CD4-positive, alpha-beta T cell treated with Interleukin-17A for 4 hours (primary cell): Measurements from ENCODE around the gene NUMBL.

ENCODE experiments used
- DNase-seq: peaks from one replicate; pipeline ENCODE4 v3.0.0-alpha.2; 2020; ENCODE audit warnings: mixed read lengths

Gene NUMBL

DNA sequence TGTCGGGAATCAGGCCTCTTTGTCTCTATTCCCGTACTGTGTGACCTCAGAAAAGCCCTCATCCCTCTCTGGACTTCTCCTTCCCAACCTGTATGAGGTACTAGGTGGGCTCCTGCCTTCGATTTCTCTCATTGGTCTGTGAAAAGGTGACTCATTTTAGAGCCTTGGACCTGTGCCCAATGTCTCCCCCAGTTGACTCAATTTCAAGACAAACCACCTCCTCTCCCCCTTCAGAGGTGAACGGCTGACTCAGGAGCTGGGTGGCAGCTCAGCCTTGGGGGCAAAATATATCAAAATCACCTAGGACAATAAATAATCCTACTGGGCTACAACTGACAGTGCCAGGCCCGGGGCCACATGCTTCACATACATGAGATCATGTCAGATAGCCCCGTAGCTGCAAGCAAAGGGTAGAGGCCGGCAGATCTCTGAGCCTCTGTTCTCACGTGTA, 25.6 kb upstream of the NUMBL start:
- peak; percentile 89 for DNase-seq

DNA sequence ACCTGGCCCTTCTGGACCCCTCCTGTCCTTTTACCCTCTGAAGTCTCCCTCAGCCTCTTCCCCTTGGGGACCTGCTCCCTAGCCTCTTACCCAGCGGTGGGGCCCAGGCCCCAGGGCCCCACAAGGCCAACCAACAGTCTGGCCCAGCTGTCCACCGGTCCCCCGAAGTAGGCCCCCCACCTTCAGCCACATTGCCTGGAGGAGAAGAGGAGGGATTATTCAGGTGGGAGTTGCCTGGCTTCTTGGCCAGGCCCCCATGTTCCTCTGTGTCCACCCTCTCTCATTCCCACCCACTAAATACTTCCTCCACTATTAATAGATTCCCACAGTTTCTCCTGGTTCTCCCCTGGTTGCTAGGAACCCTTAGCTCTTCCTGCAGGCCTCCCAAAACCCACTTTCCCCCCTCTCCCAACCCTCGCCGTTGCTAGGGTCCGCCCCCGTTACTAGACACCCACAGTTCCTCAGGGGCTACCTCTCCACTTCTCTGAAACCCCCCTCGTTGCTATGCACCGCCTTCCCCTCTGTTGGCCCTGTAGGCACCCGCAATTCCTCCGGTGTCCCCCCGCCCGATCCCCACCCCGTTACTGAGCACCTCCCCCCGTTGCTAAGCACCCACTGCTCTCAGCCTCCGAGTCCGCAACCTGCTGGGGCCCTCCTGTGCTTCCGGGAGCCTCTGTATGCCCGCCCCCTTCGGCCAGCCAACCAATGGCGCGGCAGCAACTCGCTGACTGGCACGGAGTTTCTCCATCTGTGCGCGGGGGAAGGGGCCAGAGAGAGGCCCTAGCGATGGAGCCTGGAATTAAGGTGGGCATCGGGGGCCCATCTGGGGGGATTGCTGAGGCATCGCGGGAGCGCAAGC, 24.2 kb upstream of the NUMBL start:
- peak; percentile 95 for DNase-seq

DNA sequence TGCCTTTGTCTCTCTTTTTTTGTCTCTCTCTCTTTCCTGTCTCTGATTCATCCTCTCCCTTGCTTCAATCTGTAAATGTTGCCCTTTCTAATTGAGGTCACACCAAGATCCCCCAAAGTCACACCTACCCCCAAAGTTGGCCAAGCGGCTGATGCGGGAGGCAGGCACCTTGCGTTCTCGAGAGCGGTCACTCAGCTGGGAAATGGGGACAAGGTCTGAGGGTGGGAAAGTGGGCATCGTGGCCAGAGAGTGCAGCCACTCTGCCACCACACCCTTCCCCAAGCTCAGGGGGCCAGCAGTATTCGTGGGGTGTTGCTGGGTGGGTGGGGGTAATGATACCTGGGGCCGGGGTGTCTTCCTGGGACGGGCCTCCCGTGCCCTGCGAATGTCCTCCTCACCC, 23.5 kb upstream of the NUMBL start:
- DNase-seq, result no peak

DNA sequence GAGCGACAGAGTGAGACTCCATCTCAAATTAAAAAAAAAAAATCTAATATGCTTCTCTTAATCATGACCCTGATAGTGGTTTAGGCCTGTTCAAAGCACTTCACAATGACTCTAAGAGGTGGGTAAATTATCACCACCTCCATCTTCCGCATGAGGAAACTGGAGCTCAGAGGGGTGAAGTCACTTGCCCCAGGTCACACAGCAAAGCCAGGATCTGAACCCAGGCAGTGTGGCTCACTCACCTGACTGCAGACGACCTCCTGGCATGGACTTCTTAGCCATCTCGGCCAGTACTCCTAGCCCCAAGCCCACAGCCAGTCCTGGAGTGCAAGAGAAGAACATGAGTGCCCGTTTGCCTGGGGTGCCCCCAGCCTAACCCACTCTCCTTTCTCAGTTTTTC, 19.4 kb upstream of the NUMBL start:
- DNase-seq, result no peak

DNA sequence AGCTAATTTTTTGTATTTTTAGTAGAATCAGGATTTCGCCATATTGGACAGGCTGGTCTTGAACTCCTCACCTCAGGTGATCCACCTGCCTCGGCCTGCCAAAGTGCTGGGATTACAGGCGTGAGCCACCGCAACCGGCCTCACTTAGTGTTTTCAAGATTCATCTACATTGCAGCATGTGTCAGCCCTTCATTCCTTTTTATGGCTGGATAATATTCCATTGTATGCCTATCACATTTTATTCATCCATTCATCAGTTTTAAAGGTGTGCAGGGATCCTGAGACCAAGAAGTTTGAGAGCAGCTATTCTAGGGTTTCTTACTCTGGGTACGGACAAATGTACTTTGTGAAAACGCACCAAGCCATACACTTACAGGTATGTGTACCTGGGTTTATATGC, 17.2 kb upstream of the NUMBL start:
- no peak for DNase-seq

DNA sequence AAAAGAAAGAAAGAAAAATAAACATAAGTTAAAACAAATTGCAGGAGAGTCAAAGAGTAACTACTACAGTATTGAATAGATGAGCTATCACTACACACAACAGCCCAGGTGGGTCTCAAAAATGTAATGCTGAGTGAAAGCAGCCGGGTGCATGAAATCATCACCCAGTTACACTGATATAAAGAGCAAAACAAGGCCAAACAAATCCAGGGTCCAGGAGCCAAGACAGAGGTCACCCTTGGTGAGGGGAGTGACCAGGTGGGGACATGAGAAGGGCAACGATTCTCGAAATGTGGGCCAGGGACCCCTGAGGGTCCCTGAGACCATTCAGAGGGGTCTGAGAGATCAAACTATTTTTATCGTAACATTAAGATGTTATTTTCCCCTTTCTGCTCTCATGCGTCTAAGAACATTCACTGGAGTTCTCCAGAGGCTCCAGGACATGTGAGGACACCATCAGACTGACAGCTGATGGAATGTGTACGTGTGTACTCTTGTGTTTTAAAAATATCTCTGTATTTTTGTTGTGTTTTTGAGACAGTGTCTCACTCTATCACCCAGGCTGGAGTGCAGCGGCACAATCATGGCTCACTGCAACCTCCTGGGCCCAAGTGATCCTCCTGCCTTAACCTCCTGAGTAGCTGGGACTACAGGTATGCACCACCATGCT, 15.6 kb upstream of the NUMBL start:
- DNase-seq, result no peak

DNA sequence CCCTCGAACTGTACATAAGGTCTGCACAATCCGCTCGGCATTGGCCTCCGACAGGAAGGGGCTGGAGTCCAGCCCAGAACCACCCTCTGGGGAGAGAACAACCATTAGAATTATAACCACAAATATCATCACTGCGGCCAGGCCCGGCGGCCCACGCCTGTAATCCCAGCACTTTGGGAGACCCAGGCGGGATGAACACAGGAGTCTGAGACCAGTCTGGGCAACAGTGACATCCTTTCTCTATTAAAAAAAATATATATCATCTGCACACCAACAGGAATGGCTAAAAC, 14.9 kb upstream of the NUMBL start:
- no peak for DNase-seq

DNA sequence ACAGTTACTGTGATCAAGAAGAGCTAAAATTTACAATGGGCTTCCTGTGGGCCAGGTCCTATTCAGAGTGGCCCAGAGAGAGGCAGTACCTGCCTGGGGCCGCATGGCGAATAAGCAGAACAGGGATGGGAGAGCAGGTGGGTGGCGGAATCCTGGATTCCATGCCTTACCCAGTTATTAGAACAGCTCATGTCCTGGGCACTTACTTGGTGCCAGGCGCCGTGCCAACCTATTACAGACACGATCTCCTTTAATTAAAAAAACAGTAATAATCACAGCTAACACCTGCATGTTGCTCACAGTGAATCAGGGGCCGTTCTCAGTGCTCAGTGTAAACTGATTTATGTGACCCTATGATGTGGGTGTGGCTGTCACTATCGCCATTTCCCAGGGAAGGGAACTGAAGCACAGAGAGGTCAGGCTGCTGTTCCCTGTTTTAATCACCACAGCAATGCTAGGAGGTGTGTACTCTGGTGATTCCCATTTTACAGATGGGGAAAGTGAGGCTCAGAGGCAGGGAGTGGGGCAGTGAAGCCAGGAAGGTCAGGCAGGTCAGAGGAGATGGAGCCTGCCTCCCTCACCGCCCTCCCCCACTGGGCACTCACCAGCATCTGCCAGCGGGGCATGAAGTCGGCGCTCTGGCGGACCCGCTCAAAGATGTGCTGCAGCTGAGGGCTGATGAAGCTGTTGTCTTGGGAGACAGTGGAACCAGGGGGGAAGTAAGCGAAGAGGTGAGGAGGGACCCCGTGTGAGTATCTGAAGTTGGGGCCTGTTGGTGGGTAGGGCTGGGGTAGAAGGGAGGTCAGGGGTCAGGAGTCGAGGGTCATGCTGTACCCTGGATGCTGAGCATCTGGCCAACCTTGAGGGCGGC, 14.3 kb upstream of the NUMBL start:
- DNase-seq, result no peak

DNA sequence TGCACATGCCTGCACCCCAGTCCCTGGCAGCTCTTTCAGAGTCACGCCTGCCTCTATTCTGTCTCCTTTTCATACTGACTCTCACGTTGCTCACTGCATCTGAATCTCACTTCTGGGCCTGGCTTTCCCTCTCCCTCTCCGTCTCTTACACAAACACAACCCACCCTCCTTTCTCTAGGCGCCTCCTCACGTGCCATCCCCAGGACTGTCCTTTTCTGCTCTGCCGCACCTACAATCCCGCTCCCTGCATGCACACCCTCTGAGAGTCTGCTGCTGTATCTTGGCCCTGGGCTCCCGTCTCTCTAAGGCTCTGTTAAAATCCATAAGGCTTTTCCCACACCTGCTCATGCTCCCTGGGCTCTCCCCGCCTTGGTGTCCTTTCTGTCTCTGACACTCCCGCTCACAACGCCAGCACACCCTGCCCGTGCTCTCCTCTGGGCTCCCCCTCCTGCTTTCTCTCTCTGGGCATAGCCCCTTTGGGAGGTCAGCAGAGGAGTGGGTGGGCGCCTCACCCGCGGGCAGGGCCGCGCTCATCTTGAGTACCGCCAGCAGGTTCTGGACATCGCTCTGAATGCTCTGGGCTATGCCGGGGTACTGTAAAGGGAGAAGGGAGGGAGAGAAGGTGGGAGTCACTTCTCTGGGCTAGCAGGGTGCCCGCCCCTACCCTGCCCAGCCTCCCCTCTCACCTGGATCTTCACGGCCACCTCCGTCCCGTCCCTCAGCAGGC, 12.7 kb upstream of the NUMBL start:
- DNase-seq, result no peak

DNA sequence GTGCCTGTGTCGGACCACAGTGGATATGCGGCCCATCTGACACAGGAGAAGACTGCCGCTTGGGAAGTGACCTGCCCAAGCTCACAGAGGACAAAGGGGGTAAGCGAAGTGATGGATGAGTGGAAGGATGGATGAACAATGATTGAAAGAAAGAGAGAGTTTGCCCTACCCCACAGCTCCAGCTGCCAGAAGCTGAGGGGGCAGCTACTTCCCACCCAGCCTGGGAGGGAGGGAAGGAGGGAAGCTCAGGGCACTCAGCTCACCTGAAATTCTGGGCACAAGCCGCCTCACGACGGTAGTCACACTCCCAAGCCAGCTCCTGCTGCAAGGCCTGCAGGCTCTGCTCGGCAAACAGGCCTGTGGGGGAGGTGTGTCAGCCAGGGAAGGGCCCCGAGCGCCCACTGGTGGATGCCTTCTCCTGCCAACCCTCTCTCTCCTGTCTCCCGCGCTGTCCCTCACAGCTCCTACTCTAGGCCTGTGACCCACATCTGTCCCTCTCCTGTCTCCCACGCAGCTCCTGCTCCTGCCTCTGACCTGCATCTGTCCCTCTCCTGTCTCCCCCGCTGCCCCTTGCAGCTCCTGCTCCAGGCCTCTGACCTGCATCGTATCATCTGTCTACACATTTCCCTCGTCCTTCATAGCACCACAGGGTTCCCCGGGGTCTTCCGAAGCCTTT, 12.0 kb upstream of the NUMBL start:
- no peak for DNase-seq

DNA sequence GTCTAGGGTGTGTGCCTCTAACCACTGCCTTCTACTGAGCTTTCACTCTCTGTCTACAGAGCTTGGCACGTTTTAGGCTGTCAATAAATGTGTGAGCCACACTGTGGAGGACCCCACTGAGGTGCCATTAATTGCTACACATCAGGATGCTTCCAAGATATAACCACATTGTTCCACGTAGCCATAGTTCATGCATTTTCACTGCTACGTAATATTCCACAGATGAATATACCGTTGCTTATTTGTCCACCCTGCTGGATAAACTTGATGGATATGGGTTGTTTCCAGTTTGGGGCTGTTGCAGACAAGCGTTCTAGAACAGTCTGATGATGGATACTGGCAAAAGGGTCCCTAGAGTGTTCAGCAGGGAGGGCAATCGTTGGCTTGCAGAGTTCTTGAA, 11.3 kb upstream of the NUMBL start:
- DNase-seq, result no peak

DNA sequence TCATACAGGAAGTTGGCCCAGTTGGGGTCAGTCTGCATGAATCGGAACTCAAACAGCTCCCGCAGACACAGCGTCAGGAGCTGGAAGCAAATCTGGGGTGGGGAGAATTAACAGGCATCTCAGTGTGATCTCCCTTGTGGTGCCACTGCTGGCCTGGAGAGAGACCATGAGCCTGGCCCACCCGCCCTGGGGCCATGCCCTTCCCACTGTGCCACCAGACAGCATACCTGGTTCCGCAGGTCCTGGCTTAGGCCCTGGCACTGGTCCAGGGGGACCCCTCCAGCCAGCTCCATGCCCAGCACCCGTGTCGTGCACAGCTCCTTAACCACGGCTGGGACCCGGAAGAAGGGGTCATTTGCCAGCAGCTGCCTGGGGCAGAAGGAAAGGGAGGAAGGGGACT, 9.6 kb upstream of the NUMBL start:
- DNase-seq, result no peak

DNA sequence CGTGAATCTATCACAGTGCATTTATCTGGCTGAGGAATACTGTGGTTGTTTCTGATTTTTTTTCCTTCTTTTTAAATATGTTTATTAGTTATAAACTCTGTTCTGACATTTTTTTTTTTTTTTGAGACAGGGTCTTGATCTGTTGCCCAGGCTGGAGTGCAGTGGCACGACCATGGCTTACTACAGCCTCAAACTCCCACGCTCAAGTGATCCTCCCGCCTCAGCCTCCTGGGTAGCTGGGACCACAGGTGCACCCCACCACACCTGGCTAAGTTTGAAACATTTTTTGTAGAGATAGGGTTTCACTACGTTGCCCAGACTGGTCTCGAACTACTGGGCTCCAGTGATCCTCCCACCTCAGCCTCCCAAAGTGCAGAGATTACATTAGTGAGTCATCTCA, 6.6 kb upstream of the NUMBL start:
- DNase-seq, result no peak

DNA sequence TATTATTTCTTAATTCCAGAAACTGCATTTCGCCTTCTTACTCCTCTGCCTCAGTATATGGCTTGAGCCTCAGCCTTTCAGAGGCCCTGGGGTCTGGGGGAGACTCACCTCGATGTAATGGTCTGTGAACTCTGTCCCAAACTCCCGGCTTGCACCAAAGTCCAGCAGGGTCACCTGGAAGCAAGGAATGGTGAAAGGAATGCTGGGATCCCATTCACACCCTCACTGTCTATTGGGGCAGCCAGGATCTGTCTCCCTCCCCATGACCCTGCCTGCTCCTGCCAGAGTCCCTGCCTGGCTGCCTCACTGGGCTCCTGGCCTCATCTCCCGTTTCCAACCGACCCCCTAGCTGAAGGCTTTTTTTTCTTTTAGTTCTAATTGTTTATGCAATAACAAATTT, 5.4 kb upstream of the NUMBL start:
- no peak for DNase-seq

DNA sequence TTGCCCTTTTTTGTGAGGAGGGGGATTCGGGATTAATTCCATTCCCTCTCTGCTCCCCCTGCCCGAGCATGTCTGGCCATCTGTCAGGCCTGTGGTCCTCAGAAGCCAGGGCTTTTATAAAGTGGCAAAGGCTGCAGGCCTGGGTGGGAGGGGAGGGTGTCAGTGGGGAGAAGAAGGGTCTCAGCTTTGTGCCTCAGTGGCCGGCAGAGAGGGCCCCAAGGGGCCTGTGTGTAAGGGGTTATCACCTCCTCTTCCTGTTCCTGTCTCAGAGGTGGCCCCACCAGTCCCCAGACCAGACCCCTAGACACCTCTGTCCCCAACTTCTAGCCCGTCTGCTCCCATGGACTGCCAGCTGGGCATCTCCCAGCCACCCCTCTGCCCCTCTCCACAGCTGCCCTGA, 3.4 kb upstream of the NUMBL start:
- DNase-seq, result no peak

DNA sequence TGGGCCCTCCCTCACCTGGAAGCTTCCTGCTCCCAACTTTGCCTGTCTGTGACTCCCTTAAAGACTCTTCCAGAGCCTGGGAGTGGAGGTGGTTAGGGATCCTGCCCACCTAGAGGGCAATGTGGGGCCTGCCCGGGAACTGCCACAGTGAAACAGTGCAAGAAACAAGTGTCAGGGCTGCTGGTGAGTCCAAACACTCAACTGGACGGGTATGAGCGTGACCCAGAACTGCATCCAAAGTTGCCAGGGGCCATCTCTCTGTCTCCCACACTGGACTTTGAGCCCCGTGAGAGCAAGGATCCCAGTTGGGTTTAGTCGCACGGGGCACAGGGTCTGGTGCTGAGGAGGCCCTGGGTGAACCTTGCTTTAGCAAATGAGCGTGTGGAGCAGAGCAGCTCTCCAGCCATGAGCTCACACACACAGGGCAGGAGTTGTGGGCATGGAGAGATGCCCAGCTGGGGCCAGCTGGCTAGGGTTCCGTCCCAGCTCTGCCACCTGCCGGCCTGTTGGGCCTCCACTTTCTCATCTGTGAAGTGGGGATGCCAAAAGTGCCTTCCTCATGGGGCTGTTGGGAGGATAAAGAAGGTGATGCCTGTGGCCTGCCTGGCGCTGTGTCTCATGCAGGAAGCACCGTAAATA, 2.8 kb upstream of the NUMBL start:
- DNase-seq, result no peak

DNA sequence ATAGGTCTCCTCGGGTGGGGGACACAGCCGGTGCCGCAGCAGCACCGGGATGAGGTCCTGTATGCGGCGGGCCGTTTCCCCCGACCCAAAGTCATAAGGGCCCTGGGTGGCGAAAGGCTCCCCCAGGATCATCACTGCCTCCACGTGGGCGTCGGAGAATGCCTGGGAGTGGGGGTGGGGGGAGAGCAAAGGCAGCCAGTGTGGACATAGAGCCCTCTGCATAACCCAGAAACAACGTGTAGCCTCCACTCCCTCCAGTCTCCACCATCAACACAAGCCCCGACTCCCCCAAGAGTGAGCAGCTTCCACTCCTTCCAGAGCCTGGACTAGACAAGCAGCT, 1.7 kb upstream of the NUMBL start:
- DNase-seq, result no peak

DNA sequence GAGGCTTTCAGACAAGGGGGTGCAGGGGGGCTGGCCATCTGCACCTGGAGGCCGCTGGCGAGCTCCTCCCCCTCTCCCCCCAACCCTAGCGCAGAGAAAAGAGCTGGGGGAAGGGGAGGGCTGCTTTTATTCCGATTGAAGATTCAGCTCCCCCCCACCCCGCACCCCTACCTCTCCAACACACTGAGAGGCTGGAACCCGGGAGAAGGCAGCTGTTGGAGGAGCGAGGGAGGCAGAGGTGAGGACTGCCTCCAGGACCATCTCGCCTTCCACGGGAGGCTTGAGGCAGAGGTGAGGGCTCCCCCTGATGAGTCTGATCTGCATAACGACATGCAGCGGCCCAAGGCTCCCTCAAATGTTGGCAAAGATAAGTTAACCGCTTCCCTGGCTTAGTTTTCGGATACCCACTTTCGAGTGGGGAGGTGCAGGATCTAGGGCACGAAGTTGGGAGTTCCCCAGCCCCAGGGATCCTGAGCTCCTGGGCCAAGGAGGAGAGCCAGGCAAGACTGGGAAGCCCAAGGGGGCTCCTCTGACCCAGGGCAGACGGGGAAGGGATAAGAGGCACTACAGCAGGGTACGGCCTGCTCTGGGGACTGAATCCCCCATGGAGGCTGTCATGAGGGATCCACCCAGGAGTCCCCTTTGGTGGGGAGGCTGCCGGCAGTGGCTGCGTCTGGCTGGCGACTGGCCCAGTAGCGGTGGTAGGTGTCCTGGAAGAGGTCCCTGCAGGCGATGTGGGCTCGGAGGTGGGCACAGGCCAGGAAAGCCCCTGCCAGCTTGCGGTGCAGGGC, 1.2 kb upstream of the NUMBL start:
- DNase-seq, result peak; percentile 19

DNA sequence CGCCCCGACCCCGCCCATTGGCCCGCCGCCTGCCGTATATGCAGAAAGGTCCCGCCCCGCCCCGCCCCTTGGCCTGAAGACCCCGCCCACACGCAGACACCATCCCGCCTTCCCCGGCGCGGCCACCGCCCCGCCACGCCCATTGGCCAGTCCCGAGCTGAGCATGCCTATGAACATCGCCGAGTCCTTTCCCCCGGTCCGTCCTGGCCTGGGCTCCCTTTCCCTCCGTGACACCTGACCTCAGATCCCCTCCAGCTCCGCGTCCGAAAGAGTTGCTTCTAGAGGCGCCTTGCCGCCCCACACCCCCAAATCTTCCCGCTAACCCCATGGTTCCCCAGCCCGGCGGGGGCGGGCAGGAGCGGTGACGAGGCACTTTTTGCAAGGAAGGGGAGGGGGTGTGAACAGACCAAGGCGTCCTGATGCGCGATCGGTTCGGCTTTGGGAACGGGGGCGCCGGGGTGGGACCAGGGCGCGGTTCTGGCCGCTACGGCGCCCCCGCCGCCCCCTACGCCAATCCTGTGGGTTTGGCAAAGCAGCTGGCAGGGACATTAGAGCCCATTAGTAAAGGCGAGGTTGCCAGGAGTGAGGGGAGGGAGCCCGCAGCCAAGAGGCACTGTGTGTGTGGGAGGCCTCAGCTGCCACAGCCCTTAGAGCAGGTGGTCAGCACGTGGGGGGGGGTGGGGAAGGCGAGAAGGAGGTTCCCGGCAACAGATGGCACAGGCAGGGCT, 406 bp upstream of the NUMBL start:
- peak; percentile 95 for DNase-seq

DNA sequence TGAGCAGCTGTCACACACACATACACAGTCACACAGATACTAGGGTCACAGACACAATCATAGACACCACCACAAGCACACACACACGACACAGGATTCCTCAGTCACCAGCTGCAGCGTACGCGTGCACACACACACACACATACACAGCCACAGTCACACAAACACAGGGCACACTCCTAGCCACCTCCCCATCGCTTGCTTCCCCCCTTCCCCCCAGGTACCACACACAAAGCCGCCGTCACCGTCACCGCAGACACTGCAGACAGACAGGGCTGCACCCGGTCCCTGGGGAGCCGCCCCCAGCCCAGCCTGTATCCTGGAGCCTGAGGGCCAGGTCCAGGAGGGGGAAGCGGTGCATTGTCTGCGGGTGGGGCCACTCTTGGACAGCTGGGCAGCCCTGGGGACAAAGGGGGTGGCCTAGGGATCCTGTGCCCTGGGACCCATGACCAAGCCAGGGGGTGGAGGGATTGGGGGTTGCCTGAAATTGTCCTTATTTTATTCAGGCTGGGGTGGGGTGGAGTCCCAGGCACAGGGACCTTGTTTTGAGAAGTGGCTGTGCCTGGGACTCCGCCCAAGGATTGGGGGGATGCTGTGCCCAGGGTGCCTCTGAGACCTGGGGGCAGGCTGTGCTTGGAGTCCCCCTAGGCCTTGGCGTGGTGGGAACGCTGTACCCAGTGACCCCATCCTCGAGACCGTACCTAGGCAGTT, 957 bp downstream of the NUMBL start:
- DNase-seq, result peak; percentile 17
